H1 (cell line): Measurements from ENCODE around the gene SLC25A47.

ENCODE experiments used
- BRCA1 ChIP-seq: IDR thresholded peaks from 2 replicates; pipeline ENCODE4 v1.6.1; 2012; ENCODE audit warnings: low read depth, low read length, improper control_type of control experiment
- CHD1 ChIP-seq: IDR thresholded peaks from 2 replicates; pipeline ENCODE4 v1.6.1; 2012; ENCODE audit warnings: low read depth, low read length, improper control_type of control experiment
- CTCF ChIP-seq, 3 experiments: IDR thresholded peaks; 1 replicate in 2 of 3; 2 replicates in 1 of 3; pipeline versions ENCODE4 v1.5.1 to v1.6.1; 2011; ENCODE audit warnings: low read length in 3 of 3, mild to moderate bottlenecking in 3 of 3, inconsistent platforms in 2 of 3, low read depth in 1 of 3, moderate library complexity in 1 of 3; ENCODE audit not compliant: insufficient read depth in 1 of 3; ENCODE audit errors: control extremely low read depth in 1 of 3
- EZH2 ChIP-seq: fragments of 200-600 bp; sonication (generic); IDR thresholded peaks from 2 replicates; pipeline ENCODE4 v1.7.1; 2012; ENCODE audit warnings: low read depth, mild to moderate bottlenecking, moderate library complexity, low read length, inconsistent platforms; ENCODE audit not compliant: severe bottlenecking
- MAX ChIP-seq: IDR thresholded peaks from 2 replicates; pipeline ENCODE4 v1.6.1; 2012; ENCODE audit warnings: inconsistent platforms
- POLR2A ChIP-seq, 2 experiments: IDR thresholded peaks; 1 replicate in 1 of 2; 2 replicates in 1 of 2; pipeline ENCODE4 v1.6.1; 2011; ENCODE audit warnings: low read depth in 2 of 2, low read length in 2 of 2, mild to moderate bottlenecking in 2 of 2; ENCODE audit errors: control extremely low read depth in 1 of 2
- RBBP5 ChIP-seq: IDR thresholded peaks from 2 replicates; pipeline ENCODE4 v1.7.1; 2012; ENCODE audit warnings: low read depth, mild to moderate bottlenecking, inconsistent platforms, low read length, moderate library complexity, borderline replicate concordance
- RFX5 ChIP-seq: IDR thresholded peaks from 2 replicates; pipeline ENCODE4 v1.6.1; 2011; ENCODE audit warnings: low read depth, low read length, improper control_type of control experiment, borderline replicate concordance
- TAF1 ChIP-seq: IDR thresholded peaks from 2 replicates; pipeline ENCODE4 v1.6.1; 2011; ENCODE audit warnings: mild to moderate bottlenecking, low read depth, low read length
- TCF12 ChIP-seq: IDR thresholded peaks from 2 replicates; pipeline ENCODE4 v1.6.1; 2011; ENCODE audit warnings: low read depth, mild to moderate bottlenecking, low read length
- TEAD4 ChIP-seq: IDR thresholded peaks from 2 replicates; pipeline ENCODE4 v1.6.1; 2012; ENCODE audit warnings: low read depth, low read length, inconsistent platforms, mixed read lengths
- USF2 ChIP-seq: IDR thresholded peaks from 2 replicates; pipeline ENCODE4 v1.6.1; 2011; ENCODE audit warnings: low read length, improper control_type of control experiment
- ZNF274 ChIP-seq: IDR thresholded peaks from 2 replicates; pipeline ENCODE4 v1.7.0; 2012; ENCODE audit warnings: low read length, borderline replicate concordance; ENCODE audit errors: extremely low read depth

- no peak for TF ChIP-seq USF2
- TF ChIP-seq CHD1, result no peak
- TF ChIP-seq EZH2, result no peak
- no peak for TF ChIP-seq BRCA1
- no peak for TF ChIP-seq POLR2A (IDR thresholded peaks at IDR 0.05; ENCODE audit: control extremely low read depth in 1 of 2, low read depth in 2 of 2, low read length in 2 of 2)
- TF ChIP-seq CTCF (IDR thresholded peaks at IDR 0.05; ENCODE audit: control extremely low read depth in 1 of 3, insufficient read depth in 1 of 3, low read depth in 1 of 3, low read length in 3 of 3), result no peak
- TF ChIP-seq TCF12, result no peak
- TF ChIP-seq MAX, result no peak
- no peak for TF ChIP-seq RBBP5
- no peak for TF ChIP-seq TAF1
- no peak for TF ChIP-seq RFX5
- TF ChIP-seq TEAD4, result no peak
- no peak for TF ChIP-seq ZNF274
These were observed 15.2 kb upstream of the SLC25A47 start for GRCh38 chr14:100307766-100308426.
